Renal cortical epithelial cell (primary cell): Measurements from ENCODE around the gene C14orf132. TPM values are rescaled to one million over a fixed set of nuclear protein-coding genes. Genes with fewer than 3 reads are reported as not detected.
"Not testable (repeated sequence)": the region's sequence is repeated elsewhere in the genome, so short reads cannot be mapped to it uniquely, and the experiment has no call there.

Source experiments
- DNase-seq: peaks from one replicate; pipeline ENCODE4 v3.0.0-alpha.2; 2011; ENCODE audit warnings: low read depth
- total RNA-seq: library from RNA; depleted of rRNA; stranded (reverse); fragments of >200 nt; gene quantifications from 2 replicates; pipeline ENCODE4 v1.2.3, GENCODE V29; 2014

C14orf132 gene
- total RNA-seq: 0.87 and 22.5 TPM in 2 replicates

DNA sequence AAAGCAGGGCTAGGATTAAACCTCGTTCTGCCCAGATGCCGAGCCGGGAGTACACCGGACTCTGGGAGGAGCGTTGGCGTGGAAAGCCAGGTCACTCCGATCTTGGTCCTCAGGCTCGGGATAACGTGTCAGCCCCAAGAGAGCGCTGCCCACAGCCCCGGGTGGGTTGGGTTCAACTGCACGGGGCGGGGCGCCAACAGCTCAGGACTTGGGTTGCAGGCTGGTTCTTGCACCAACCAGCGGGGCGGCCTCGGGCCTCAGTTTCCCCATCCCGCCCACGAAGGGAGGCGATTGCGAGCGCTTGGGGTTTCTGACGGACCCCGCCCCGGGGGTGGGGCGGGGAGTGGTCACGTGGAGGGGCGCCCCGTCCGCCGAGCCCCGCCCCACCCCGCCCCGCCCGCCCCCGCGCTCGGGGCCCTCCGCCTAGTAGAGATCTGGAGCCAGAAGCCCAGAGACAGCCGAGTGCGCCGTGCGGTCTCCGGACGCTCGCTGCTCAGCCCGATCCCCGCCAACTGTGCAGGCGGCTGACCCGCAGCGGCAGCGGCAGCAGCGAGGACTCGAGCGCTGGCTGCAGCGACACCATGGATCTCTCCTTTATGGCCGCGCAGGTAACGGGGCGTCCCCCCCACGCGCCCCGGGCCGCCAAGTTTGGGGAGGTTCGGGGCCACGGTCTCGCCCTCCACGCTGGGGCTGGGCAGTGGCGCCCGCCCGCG is at the start of gene C14orf132:
Gene C14orf132, plus strand, starts transcription at position 443 of the 713 bp plus-strand sequence. Its CDS starts 139 bp downstream, at position 582.
- DNase-seq: no peak

GRCh38 chr14:95993768-95994592 is 45.2 kb upstream of the C14orf132 start:
- DNase-seq: peak; percentile 58

DNA sequence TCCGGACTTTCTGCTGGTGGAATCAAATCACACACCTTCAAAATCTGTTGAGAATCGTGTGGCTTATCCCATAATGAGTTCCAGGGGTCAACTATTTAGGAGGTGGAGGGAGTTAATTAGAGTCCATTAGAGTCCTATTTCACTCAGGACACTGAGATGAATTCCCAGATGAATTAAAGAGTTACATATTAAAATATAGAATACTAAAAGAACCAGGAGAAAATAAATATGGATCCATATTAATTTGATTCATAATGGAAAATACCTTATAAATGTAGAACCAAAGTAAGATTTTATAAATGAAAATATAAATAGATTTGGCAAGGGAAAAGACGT is 44.6 kb upstream of the C14orf132 start:
- DNase-seq: no peak

- DNase-seq: peak; percentile 22
Measured at GRCh38 chr14:95998656-95999055, 40.5 kb upstream of the C14orf132 start.

DNA sequence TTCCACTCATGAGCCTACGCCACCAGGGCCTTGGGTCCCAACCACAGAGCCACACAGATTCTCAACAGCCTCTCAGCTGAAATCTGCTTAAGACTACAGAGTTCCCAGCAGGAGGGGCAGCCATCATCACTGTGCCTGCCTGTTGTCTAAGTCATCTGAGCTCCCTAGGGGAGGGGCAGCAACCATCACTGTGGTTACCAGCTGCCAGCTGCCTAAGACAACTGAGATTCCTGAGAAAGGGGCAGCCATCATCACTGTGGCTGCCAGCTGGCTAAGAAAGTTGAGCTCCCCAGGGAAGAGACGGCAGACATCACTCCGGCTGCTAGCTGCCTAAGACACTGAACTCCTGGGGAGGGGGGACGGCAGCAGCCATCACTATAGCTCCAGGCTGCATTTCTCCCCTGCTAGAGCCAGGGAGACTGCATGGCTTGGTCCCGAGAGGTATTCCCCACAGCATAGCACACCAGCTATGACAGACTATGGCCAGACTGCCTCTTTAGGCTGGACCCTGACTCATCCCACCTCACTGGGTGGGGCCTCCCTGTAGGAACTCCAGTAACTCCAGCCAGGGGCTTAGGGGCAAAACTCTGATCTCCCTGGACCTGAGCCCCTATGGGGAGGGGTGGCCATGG is 37.2 kb upstream of the C14orf132 start:
- no peak for DNase-seq

DNA sequence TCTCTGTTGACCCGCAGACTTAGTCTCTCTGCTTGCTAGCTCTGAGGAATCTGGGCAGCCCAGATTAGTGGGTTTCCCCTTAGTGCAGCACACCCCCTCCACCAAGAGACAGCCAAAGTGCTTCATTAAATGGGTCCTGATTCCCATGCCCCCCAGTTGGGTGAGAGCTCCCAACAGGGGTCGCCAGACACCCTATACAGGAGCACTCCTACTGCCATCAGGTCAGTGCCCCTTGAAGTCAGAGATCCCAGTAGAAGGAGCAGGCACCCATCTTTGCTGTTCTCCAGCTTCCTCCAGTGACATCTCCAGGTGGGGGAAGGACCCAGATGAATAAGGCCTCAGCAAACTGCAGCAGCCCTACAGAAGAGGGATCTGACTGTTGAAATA is 36.7 kb upstream of the C14orf132 start:
- no peak for DNase-seq

DNA sequence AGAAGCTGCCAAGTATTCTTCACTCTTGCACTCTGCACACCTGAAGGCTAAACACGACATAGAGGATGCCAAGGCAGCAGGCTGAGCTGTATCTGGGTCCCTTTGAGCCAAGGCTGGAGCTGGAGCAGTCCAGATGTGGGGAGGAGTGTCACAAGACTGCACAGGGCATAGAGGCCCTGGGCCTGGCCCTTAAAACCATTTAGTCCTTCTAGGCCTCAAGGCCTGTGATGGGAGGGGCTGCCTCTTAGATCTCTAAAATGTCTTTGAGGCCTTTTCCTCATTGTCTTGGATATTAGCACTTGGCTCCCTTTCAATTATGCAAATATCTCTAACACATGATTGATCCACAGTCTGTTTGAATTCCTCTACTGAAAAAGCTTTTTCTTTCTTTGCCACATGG is 28.0 kb upstream of the C14orf132 start:
- DNase-seq: no peak

DNA sequence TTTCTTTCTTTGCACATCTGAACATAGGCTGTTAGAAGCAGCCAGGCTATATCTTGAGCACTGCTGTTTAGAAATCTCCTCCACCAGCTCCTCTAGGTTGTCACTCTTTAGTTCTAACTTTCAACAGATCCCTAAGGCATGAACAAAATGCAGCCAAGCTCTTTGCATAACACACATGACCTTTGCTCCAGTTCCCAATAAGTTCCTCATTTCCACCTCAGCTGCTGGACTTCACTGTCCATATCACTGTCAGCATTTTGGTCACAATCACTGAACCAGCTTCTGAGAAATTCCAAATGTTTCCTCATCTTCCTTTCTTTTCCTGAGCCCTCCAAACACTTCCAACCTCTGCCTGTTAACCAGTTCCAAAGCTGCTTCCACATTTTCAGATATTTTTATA is 27.6 kb upstream of the C14orf132 start:
- no peak for DNase-seq

GRCh38 chr14:96012757-96013156 is 26.4 kb upstream of the C14orf132 start:
- DNase-seq: not testable (repeated sequence)

DNA sequence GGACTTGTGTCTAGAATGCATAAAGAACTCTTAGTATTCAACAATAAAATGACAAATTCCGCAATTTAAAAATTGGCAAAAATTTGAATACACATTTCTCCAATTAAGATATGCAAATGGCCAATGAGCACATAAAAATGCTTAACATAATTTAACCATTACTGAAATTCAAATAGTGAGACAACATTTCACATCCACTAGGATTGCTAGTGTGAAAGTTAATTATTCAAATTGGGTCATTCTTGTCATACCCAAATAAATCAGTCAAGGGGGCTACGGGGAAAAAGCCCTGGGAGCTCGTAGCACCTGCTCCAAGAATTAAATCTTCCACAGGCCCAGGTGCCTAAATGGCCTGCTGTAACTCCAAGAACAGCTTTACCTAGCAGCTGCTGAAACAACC is 25.0 kb upstream of the C14orf132 start:
- no peak for DNase-seq

DNA sequence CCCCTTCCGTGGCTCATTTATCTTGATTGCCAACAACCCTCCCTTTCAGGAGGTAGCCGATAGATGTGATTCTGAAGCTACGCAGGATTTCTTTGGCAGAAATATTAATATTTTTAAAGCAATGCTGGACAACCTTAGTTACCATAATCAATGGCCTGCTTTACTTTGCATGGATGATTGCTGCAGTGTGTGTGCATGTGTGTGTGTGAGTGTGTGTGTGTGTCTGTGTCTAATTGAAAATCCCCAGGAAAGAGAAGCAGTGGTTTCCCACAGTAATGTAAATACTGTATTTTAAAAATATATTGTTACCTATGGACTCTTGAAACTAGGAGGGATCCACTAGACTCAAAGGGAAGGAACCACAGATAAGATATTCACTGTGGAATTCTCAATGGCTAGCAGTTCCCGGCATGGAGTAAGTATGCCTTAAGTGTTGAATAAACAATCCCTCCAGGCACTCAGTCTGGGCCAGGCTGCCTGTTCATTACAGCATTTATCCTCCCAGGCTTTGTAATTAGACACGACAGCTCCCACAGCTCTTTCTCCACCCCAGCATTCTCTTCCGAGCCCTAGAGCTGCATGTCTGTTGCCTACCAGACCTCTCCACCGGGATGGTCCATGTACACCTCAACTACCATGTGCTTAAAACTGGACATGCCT is 22.5 kb upstream of the C14orf132 start:
- no peak for DNase-seq

DNA sequence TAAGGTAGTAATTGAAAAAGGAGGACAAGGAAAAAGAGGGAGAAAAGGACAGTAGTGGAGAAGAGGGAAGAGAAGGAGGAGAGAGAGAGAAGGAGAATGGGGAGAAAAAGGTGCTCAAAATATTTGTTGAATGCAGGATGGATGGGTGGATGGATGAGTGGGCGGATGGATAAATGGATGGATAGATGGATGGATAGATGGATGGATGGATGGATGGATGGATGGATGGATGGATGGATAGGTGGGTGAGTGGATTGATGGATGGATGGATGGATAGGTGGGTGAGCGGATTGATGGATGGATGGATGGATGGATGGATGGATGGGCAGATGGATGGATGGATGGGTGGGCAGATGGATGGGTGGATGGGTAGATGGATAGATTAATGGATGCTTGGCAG is 21.3 kb upstream of the C14orf132 start:
- DNase-seq: no peak

DNA sequence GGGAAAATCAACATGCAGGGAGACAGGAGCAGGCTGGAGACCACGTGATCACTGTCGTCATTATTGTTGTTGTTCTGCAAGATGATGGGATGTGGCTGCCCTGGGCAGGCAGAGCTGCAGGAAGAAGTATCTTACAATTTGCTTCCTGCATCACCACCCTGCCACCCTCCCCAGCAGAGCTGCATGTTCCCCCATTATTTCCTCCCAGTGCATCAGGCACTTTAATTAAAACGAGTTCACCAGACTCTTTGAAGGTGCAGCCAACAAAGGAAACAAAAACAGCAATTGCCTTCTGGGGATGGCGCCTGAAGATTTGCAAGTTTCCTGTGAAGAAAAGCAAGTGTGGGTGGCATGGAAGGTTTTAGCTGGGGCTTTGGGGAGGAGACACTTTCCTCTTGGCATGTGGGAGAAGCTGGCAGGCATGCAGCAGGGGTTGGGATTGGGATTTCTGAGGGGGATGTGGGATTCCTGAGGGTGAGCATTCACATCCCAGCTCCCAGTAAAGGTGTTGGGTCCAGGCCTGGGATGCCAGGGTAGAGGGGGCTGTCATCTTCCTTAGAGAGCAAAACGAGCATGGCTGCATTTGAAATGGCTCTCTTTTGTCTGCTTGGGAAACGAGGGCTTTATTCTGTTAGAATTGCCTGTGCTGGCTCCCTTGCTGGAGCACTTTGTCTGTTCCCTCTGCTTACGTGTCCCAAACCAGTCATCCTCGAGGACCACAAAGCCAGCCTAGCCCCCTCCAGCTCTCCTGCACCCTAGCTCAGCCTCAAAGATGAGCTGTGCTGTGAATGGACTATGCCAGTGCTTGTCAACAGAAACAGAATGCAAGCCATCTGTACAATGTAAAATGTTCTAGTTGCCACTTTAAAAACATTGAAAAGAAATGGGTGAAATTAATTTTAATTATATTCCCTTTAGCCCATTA is 11.5 kb upstream of the C14orf132 start:
- no peak for DNase-seq

GRCh38 chr14:96029089-96029645 is 10.0 kb upstream of the C14orf132 start:
- no peak for DNase-seq

DNA sequence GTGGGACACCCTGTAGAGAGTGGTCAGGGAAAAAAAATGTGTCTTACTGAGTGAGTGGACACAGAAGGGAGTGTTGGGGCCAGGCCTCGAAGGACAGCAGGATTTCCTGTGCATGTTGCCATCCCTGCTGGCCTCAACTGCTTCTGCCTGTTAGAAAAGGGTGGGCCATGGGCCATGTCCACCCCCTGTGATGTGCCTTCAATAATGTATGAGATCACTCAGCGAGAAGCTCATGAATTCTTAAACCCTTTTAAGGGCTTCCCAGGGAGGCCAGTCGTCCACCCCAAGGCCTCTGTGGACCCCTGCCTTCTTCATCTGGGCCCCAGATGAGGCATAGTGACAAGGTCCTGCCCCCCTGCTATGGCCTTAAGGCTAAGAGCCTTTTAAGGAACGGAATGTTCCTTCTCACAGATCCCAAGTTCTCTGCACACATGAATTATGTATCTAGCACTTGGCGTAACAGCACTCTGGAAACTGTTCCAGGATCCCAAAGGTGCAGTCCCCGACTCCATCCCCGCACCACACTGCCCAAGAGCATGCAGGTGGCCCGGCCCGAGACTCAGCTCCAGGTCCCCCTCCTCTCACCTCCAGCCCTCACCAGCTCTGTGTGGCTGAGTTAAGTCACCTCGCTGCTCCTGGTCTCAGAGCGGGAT is 8.9 kb upstream of the C14orf132 start:
- no peak for DNase-seq

- no peak for DNase-seq
Measured at GRCh38 chr14:96031691-96032090, 7.5 kb upstream of the C14orf132 start.

DNA sequence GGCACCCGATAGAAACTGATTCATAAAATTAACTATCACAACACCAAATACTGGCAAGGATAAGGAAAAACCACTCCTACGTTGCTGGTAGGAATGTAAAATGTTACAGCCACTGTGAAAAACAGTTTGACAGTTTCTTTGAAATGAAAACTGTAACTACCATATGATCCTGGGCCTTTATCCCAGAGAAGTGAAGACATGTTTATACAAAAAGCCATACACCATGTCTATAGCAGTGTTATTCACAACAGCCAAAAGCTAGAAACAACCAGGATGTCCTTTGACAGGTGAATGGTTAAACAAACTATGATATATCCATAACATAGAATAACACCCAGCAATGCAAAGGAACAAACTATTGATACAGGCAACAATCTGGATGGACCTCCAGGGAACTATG is 3.7 kb upstream of the C14orf132 start:
- no peak for DNase-seq

GRCh38 chr14:96037891-96038557 is 1.1 kb upstream of the C14orf132 start:
- DNase-seq: peak; percentile 20

DNA sequence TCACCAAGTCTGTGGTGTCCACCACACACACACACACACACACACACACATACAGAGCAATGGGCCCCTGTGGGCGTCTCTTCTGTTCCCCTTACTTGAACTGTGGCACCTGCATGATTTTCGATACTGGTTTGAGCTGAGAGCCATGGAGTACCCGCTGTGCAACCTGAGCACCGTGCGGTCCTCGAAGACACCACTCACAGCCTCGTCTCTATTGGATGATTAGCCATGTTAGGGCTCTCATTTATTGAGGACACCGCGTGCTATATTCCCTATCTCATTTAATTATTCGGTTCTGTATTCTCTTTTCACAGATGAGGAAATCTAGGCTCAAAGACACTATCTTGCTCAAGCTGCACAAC is 623 bp upstream of the C14orf132 start:
- no peak for DNase-seq
